HCT116 (cell line): ENCODE data around the gene SP100. TPM values are rescaled to one million over a fixed set of nuclear protein-coding genes. Genes with fewer than 3 reads are reported as not detected.

Experiments used
- ATAC-seq: fragments of 200-7000 bp; cut with Tn5 transposase; 2 replicates; pipeline ENCODE4 v1.9.1; 2020; ENCODE audit warnings: mild to moderate bottlenecking, moderate library complexity
- BruUV-seq: library from RNA; stranded (reverse); fragments of 400-500 nt; replicated peaks from 2 replicates; lab custom pipeline; 2021; lab: Mats Ljungman, UMichigan
- CTCF ChIA-PET: fragments of 300-600 bp; sonication (Branson Sonifier 250); formaldehyde crosslinking; loops from one replicate; lab custom pipeline; 2021; ENCODE audit warnings: antibody characterized with exemption; lab: Charles Lee
- POLR2A ChIA-PET: fragments of 300-600, 350-600 bp; sonication (Branson Sonifier 250); formaldehyde crosslinking; loops from one replicate; lab custom pipeline; 2021; ENCODE audit warnings: antibody characterized with exemption; lab: Charles Lee
- RAD21 ChIA-PET, 2 experiments: fragments of 300-600 bp; sonication (Branson Sonifier 250); formaldehyde crosslinking; loops; one replicate each; lab custom pipeline; 2023; ENCODE audit warnings: low total read pairs in 2 of 2; ENCODE audit not compliant: uncharacterized antibody in 2 of 2, unreplicated experiment in 2 of 2, low non-redundant PET in 1 of 2; lab: Charles Lee
- DNase-seq: peaks from one replicate; pipeline ENCODE4 v3.0.0-alpha.2; 2010; ENCODE audit warnings: low read depth, low spot score
- H2AFZ ChIP-seq: fragments of 200-600 bp; shearing (Covaris generic), sonication (generic); 2 replicates; pipeline ENCODE4 v1.6.1; 2017; ENCODE audit warnings: low read depth, mixed run types, mixed read lengths, antibody characterized with exemption, low read length; ENCODE audit not compliant: poor library complexity, severe bottlenecking
- H3K27ac ChIP-seq: 2 replicates; pipeline ENCODE4 v1.5.1; 2012; ENCODE audit warnings: low read depth, low read length
- H3K27me3 ChIP-seq: fragments of 200-600 bp; sonication (generic); 2 replicates; pipeline ENCODE4 v1.6.1; 2016; ENCODE audit warnings: mixed run types, low read length, mixed read lengths; ENCODE audit not compliant: insufficient read depth
- H3K36me3 ChIP-seq, 2 experiments: fragments of 200-500 bp in 1 of 2; fragments of 200-600 bp in 1 of 2; sonication (Bioruptor generic) in 1 of 2; sonication (generic) in 1 of 2; 2 replicates each; pipeline versions ENCODE4 v1.5.1 to v1.6.1; 2014 to 2016; ENCODE audit warnings: low read length in 2 of 2, inconsistent platforms in 1 of 2, mixed read lengths in 1 of 2, mixed run types in 1 of 2; ENCODE audit not compliant: insufficient read depth in 2 of 2, control insufficient read depth in 1 of 2
- H3K4me1 ChIP-seq, 2 experiments: fragments of 200-600 bp in 1 of 2; sonication (generic) in 1 of 2; 2 replicates each; pipeline versions ENCODE4 v1.5.1 to v1.6.1; 2012 to 2017; ENCODE audit warnings: low read length in 2 of 2, inconsistent platforms in 1 of 2, mild to moderate bottlenecking in 1 of 2, mixed read lengths in 1 of 2, mixed run types in 1 of 2, moderate library complexity in 1 of 2; ENCODE audit not compliant: insufficient read depth in 2 of 2, control insufficient read depth in 1 of 2
- H3K4me2 ChIP-seq: fragments of 200-600 bp; sonication (generic); 2 replicates; pipeline ENCODE4 v1.6.1; 2017; ENCODE audit warnings: mixed run types, low read length, mixed read lengths
- H3K4me3 ChIP-seq, 2 experiments: fragments of 200-600 bp in 1 of 2; sonication (generic) in 1 of 2; replicated peaks in 1 of 2; 2 replicates each; pipeline ENCODE4 v1.5.1; 2011 to 2016; ENCODE audit warnings: low read length in 2 of 2, control low read depth in 1 of 2, low read depth in 1 of 2, mild to moderate bottlenecking in 1 of 2, mixed read lengths in 1 of 2, mixed run types in 1 of 2
- H3K79me2 ChIP-seq: fragments of 200-600 bp; sonication (generic); 2 replicates; pipeline ENCODE4 v1.6.1; 2017; ENCODE audit warnings: mild to moderate bottlenecking, mixed run types, low read length, moderate library complexity, mixed read lengths; ENCODE audit not compliant: insufficient read depth
- H3K9ac ChIP-seq: fragments of 200-600 bp; sonication (generic); 2 replicates; pipeline ENCODE4 v1.6.1; 2016; ENCODE audit warnings: low read length, mixed read lengths
- H3K9me2 ChIP-seq: fragments of 200-600 bp; sonication (generic), shearing (Covaris generic); 2 replicates; pipeline ENCODE4 v1.6.1; 2017; ENCODE audit warnings: mixed run types, mild to moderate bottlenecking, moderate library complexity; ENCODE audit not compliant: insufficient read depth
- H3K9me3 ChIP-seq, 2 experiments: fragments of 200-500 bp in 1 of 2; fragments of 200-600 bp in 1 of 2; sonication (Bioruptor generic) in 1 of 2; sonication (generic) in 1 of 2; 2 replicates each; pipeline ENCODE4 v1.6.1; 2014 to 2017; ENCODE audit warnings: low read length in 2 of 2, mixed read lengths in 2 of 2, inconsistent platforms in 1 of 2, low read depth in 1 of 2, mild to moderate bottlenecking in 1 of 2, mixed run types in 1 of 2, moderate library complexity in 1 of 2; ENCODE audit not compliant: control insufficient read depth in 1 of 2, insufficient read depth in 1 of 2
- H4K20me1 ChIP-seq: fragments of 200-600 bp; sonication (generic), shearing (Covaris generic); 2 replicates; pipeline ENCODE4 v1.6.1; 2017; ENCODE audit warnings: mixed run types, mild to moderate bottlenecking, moderate library complexity; ENCODE audit not compliant: insufficient read depth
- CBX3 ChIP-seq: IDR thresholded peaks from 2 replicates; pipeline ENCODE4 v1.6.1; 2012; ENCODE audit warnings: low read depth
- RAD21 ChIP-seq: IDR thresholded peaks from 2 replicates; pipeline ENCODE4 v1.6.1; 2012; ENCODE audit warnings: low read depth, mild to moderate bottlenecking
- SP1 ChIP-seq: IDR thresholded peaks from 2 replicates; pipeline ENCODE4 v1.6.1; 2012; ENCODE audit warnings: low read depth
- YY1 ChIP-seq: IDR thresholded peaks from 2 replicates; pipeline ENCODE4 v1.6.1; 2011; ENCODE audit warnings: low read length, low read depth, moderate library complexity, mild to moderate bottlenecking; ENCODE audit not compliant: insufficient replicate concordance; ENCODE audit errors: extremely low read depth
- ZFX ChIP-seq: fragments of 450-650 bp; IDR thresholded peaks from 2 replicates; pipeline ENCODE4 v1.6.1; 2017
- intact Hi-C: fragments of 100-400 bp; cut with micrococcal nuclease; formaldehyde crosslinking; loops from 2 replicates; pipeline ENCODE4 v1.10.0; 2022
- total RNA-seq: library from RNA; stranded (reverse); gene quantifications from one replicate; pipeline ENCODE4 v1.2.1, GENCODE V29; 2021; ENCODE audit not compliant: unreplicated experiment
- TF ChIP-seq, protein P1 (sequence below): IDR thresholded peaks from 2 replicates; pipeline ENCODE4 v1.6.1; 2012; ENCODE audit warnings: low read depth

The SP100 gene
- total RNA-seq, 1 experiment from 2014 or later: 48.1 TPM

DNA sequence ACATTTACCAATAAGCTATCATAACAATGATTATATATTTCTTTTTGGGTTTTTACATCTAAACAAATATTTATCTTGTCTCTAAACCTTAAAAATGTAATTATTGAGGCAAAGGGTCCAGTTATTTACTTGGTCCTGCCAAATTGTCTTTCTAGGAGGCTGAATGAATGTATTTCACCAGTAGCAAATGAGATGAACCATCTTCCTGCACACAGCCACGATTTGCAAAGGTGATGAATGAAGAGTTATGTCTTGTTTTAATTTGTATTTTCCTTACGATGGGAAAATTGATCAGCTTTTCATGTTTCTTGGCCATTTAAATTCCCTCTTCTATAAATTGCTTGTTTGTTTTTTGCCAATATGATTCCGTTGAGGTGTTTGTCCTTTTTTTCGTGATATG, 1.4 kb downstream of the SP100 start (continued):
- TF ChIP-seq, protein P1, sequence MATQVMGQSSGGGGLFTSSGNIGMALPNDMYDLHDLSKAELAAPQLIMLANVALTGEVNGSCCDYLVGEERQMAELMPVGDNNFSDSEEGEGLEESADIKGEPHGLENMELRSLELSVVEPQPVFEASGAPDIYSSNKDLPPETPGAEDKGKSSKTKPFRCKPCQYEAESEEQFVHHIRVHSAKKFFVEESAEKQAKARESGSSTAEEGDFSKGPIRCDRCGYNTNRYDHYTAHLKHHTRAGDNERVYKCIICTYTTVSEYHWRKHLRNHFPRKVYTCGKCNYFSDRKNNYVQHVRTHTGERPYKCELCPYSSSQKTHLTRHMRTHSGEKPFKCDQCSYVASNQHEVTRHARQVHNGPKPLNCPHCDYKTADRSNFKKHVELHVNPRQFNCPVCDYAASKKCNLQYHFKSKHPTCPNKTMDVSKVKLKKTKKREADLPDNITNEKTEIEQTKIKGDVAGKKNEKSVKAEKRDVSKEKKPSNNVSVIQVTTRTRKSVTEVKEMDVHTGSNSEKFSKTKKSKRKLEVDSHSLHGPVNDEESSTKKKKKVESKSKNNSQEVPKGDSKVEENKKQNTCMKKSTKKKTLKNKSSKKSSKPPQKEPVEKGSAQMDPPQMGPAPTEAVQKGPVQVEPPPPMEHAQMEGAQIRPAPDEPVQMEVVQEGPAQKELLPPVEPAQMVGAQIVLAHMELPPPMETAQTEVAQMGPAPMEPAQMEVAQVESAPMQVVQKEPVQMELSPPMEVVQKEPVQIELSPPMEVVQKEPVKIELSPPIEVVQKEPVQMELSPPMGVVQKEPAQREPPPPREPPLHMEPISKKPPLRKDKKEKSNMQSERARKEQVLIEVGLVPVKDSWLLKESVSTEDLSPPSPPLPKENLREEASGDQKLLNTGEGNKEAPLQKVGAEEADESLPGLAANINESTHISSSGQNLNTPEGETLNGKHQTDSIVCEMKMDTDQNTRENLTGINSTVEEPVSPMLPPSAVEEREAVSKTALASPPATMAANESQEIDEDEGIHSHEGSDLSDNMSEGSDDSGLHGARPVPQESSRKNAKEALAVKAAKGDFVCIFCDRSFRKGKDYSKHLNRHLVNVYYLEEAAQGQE: no peak
- no peak for TF ChIP-seq ZFX
- TF ChIP-seq CBX3: no peak
- TF ChIP-seq SP1: no peak

GRCh38 chr2:230418341-230419016, 2.5 kb downstream of the SP100 start:
- Histone ChIP-seq H3K36me3 (no peaks in the 10 kb centered on the region; a peak in 1 of 4 replicates), H4K20me1 (no peaks in the 10 kb centered on the region), H3K4me3 (no peak overlapping the region), H3K4me2 (peak overlapping the region; percentile 54), H3K27ac (no peak overlapping the region), H3K9me3 (no peaks in the 10 kb centered on the region), H3K79me2 (peaks cover 22% of the 10 kb centered on the region), H3K9ac (no peak overlapping the region), H3K4me1 (peaks cover 8 to 26% of the 10 kb centered on the region in 2 experiments; a peak in 3 of 4 replicates), H3K9me2 (no peaks in the 10 kb centered on the region), H2AFZ (no peak overlapping the region), H3K27me3 (no peaks in the 10 kb centered on the region)
- ATAC-seq: no peak
- TF ChIP-seq YY1 (no peak), RAD21 (no peak)
- BruUV-seq: no TSS peak
- intact Hi-C loops: loop anchor here (10.0 kb wide), 1 partner anchor 376 kb away; no protein-coding TSS in a partner anchor
- ChIA-PET POLR2A (no interaction called here), CTCF (no interaction called here), RAD21 (no interaction called here)
- DNase-seq: no peak
